Measurements from ENCODE around the gene APBA2. TPM values are rescaled to one million over a fixed set of nuclear protein-coding genes. Genes with fewer than 3 reads are reported as not detected.

The APBA2 gene
- total and polyA plus RNA-seq, 8 donors = 0.45 to 13.3 (median 2.0) TPM; not detected in 1

DNA sequence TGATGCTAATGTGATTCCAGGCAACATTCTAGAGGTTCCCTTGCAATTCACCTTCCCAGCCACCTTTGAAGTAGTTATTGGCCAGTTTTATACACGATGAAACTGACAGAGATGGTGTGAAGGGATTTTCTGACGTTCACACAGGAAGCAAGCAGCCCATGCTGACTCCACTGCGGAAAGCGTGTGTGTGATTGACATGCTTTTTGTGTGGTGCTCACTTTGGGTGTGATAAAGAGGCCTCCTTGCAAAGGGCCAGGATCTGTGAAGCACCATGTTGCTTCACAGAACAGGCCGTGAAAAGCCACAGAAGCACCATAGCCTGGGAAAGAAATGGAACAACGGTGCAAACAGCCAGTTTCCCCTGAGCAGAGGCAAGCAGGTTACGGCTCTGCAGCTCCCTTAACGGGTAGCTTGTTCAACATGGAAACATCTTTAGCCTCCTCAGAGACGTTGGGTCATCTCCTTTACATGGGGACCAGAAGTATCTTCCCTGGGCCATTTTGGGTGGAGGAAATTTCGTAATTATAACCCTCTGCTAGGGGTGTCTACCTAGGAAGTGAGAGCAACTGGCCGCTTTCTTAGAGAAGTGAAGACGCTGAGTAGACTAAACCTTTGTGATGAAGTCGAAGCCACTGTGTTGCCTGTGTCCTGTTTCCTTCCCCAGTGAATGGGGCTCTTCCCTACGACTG, 108.5 kb downstream of the APBA2 start:
- Histone ChIP-seq H3K4me1 (peaks cover 0 to 10% (median 3%) of the 10 kb centered on the region in 4 donors), H3K27ac (no peak overlapping the region), H3K27me3 (peaks cover 0 to 22% (median 0%) of the 10 kb centered on the region in 3 donors), H3K9me3 (no peaks in the 10 kb centered on the region), H3K36me3 (no peaks in the 10 kb centered on the region), H3K4me3 (no peak overlapping the region)
- TF ChIP-seq EP300 (IDR thresholded peaks at IDR 0.05) = no peak
- TF ChIP-seq POLR2A (IDR thresholded peaks at IDR 0.05) = no peak
- TF ChIP-seq, protein P1, sequence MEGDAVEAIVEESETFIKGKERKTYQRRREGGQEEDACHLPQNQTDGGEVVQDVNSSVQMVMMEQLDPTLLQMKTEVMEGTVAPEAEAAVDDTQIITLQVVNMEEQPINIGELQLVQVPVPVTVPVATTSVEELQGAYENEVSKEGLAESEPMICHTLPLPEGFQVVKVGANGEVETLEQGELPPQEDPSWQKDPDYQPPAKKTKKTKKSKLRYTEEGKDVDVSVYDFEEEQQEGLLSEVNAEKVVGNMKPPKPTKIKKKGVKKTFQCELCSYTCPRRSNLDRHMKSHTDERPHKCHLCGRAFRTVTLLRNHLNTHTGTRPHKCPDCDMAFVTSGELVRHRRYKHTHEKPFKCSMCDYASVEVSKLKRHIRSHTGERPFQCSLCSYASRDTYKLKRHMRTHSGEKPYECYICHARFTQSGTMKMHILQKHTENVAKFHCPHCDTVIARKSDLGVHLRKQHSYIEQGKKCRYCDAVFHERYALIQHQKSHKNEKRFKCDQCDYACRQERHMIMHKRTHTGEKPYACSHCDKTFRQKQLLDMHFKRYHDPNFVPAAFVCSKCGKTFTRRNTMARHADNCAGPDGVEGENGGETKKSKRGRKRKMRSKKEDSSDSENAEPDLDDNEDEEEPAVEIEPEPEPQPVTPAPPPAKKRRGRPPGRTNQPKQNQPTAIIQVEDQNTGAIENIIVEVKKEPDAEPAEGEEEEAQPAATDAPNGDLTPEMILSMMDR (IDR thresholded peaks at IDR 0.05) = no peak
- no peak for TF ChIP-seq POLR2AphosphoS5 (IDR thresholded peaks at IDR 0.05)
- intact Hi-C loops (cut with DNase I; ENCODE audit: low total_unique reads) = no loop called here
- no peak for DNase-seq
- 69 to 79% (median 73%) methylated on average over 14 of the region's 14 CpGs for WGBS, 5 donors

DNA sequence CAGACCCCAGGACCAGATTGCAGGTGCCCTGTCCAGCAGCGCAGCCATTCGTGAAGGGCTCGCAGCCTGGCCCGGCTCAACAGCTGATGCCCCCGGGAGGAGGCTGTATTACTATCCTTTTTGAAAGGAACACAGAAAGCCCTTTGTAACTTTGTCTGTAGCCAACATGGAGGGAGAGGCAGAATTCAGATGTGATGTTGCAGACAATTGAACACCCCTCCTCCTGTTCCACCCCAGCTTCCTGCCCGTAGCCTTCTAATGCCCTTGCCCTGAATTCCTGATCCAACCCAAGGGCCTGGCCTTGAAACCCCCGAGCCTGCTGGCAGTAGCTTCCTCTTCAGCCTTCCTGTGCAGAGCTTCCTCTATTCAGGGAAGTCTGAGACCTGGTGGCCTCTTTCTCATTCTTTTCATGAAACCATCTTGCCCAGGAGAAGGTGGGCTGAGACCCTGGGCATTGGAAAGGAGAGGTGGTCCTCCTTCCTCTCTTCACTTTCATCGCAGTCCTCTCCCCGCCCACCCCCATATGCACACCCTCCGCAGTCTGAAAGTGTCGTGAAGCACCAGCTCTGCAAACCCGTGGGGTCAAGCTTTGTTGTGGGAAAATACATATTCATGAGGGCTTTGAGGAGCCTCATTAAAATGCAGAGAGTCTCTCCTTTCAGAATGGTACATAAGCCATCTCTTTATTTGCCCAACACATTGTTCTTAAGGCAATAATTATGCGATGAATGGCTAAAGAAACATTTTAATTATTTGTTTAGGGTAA, 109.2 kb downstream of the APBA2 start:
- TF ChIP-seq POLR2AphosphoS5 (IDR thresholded peaks at IDR 0.05) = no peak
- no peak for TF ChIP-seq POLR2A (IDR thresholded peaks at IDR 0.05)
- TF ChIP-seq EP300 (IDR thresholded peaks at IDR 0.05) = no peak
- TF ChIP-seq, protein P1 (IDR thresholded peaks at IDR 0.05) = no peak
- intact Hi-C loops (cut with DNase I; ENCODE audit: low total_unique reads) = no loop called here
- no peak for DNase-seq
- H3K4me1 ChIP-seq = peaks cover 0 to 10% (median 3%) of the 10 kb centered on the region in 4 donors
- no peaks in the 10 kb centered on the region for H3K9me3 ChIP-seq
- 73 to 86% (median 83%) methylated on average over 13 of the region's 13 CpGs for WGBS, 5 donors
- H3K27ac ChIP-seq = no peak overlapping the region
- H3K4me3 ChIP-seq = no peak overlapping the region
- peaks cover 0 to 19% (median 0%) of the 10 kb centered on the region in 3 donors for H3K27me3 ChIP-seq
- H3K36me3 ChIP-seq = no peaks in the 10 kb centered on the region

DNA sequence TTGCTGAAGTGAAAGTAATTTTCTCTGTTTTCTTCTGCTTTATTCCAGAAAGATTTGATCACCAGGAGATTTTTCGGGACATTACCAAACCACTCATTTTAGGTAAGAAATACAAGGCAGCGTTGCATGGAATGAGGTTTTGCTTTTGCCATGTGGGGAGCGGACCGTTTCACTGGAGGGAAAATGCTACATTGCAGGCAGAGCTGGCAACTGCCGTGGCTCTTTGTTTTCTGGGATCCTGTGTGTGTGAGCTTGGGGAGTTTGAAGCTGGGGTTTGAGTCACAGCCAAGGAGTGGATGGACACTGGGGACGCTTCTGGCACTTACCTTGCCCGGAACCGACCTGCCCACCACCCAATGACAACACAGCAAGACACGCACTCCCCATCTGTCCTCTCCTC, 109.9 kb downstream of the APBA2 start:
- H3K36me3 ChIP-seq = no peaks in the 10 kb centered on the region
- no peaks in the 10 kb centered on the region for H3K9me3 ChIP-seq
- peaks cover 0 to 19% (median 0%) of the 10 kb centered on the region in 3 donors for H3K27me3 ChIP-seq

DNA sequence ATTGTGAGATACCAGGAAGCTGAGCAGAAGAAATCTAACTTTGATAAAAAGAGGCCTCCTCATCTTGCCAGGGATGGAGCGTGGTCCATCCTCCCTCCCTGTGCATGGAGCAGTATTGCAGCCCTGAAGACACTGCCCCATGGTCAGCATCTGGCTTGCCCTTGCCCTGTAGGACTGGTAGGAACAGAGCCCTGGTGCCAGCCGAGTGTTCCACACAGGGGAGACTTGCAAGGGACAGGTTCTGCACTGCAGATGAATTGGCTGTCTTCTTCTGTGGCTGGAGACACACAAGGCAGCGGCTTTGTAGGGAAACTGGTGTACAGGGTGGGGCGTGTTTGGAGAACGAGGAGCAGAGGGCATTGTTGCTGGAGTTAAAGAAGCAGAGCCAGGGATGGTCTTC, 110.5 kb downstream of the APBA2 start:
- H3K27me3 ChIP-seq = peaks cover 0 to 16% (median 0%) of the 10 kb centered on the region in 3 donors
- DNase-seq = no peak
- H3K36me3 ChIP-seq = no peaks in the 10 kb centered on the region
- no peak overlapping the region for H3K27ac ChIP-seq
- WGBS, 5 donors = 70 to 89% (median 85%) methylated on average over 5 of the region's 5 CpGs
- TF ChIP-seq POLR2AphosphoS5 (IDR thresholded peaks at IDR 0.05) = no peak
- TF ChIP-seq EP300 (IDR thresholded peaks at IDR 0.05) = no peak
- no peak for TF ChIP-seq POLR2A (IDR thresholded peaks at IDR 0.05)
- TF ChIP-seq, protein P1 (IDR thresholded peaks at IDR 0.05) = no peak
- intact Hi-C loops (cut with DNase I; ENCODE audit: low total_unique reads) = no loop called here
- H3K9me3 ChIP-seq = no peaks in the 10 kb centered on the region
- H3K4me3 ChIP-seq = no peak overlapping the region
- H3K4me1 ChIP-seq = peaks cover 0 to 10% (median 3%) of the 10 kb centered on the region in 4 donors

More for the DNA sequence above, 109.9 kb downstream of the APBA2 start:
- Histone ChIP-seq H3K4me1 (peaks cover 0 to 10% (median 3%) of the 10 kb centered on the region in 4 donors), H3K4me3 (no peak overlapping the region), H3K27ac (no peak overlapping the region)
- no peak for TF ChIP-seq POLR2AphosphoS5 (IDR thresholded peaks at IDR 0.05)
- TF ChIP-seq POLR2A (IDR thresholded peaks at IDR 0.05) = no peak
- TF ChIP-seq EP300 (IDR thresholded peaks at IDR 0.05) = no peak
- TF ChIP-seq, protein P1 (IDR thresholded peaks at IDR 0.05) = no peak
- no peak for DNase-seq
- intact Hi-C loops (cut with DNase I; ENCODE audit: low total_unique reads) = no loop called here
- 83 to 91% (median 89%) methylated on average over 9 of the region's 9 CpGs for WGBS, 5 donors

Measured in stomach (tissue), 9 donors.